Measurements from ENCODE around the gene NCAPG2. TPM values are rescaled to one million over a fixed set of nuclear protein-coding genes. Genes with fewer than 3 reads are reported as not detected.

NCAPG2 gene
- total and polyA plus RNA-seq, 7 experiments from 2014 or later: 1.3 to 88.7 (median 6.7) TPM

- H3K27ac Mint-ChIP-seq: peak overlapping the region in 3 of 9 donors; percentile 1 to 31 (median 29)
- peak overlapping the region in 8 of 10 donors; percentile 44 to 76 (median 58) for H3K4me3 Mint-ChIP-seq
- Histone ChIP-seq H3K9me3 (ENCODE audit: control insufficient read depth in 2 of 3, low read length in 3 of 3) (no peaks in the 10 kb centered on the region), H3K27ac (ENCODE audit: low read depth, low read length) (no peak overlapping the region), H3K27me3 (ENCODE audit: control insufficient read depth in 2 of 2, insufficient read depth in 2 of 2, low read length in 2 of 2) (peaks cover 0 to 22% of the 10 kb centered on the region in 2 donors), H3K36me3 (ENCODE audit: control insufficient read depth in 2 of 3, insufficient read depth in 3 of 3, low read length in 3 of 3) (no peaks in the 10 kb centered on the region), H3K4me3 (ENCODE audit: low read length) (no peak overlapping the region), H3K4me1 (ENCODE audit: control insufficient read depth in 2 of 2, insufficient read depth in 2 of 2, low read length in 2 of 2) (peaks cover 3 to 11% of the 10 kb centered on the region in 2 donors)
- ATAC-seq: no peak
- H3K36me3 Mint-ChIP-seq: peaks cover 0 to 11% (median 0%) of the 10 kb centered on the region in 5 donors
- peaks cover 0 to 14% (median 4%) of the 10 kb centered on the region in 11 donors for H3K9me3 Mint-ChIP-seq
- peaks cover 0 to 22% (median 11%) of the 10 kb centered on the region in 7 donors for H3K4me1 Mint-ChIP-seq
- DNase-seq: no peak
- ChIA-PET POLR2A (no interaction called here), CTCF (no interaction called here)
- H3K27me3 Mint-ChIP-seq: peaks cover 36 to 47% (median 37%) of the 10 kb centered on the region in 5 donors
- intact Hi-C loops (cut with micrococcal nuclease): no loop called here
These were observed 116.3 kb downstream of the NCAPG2 start for GRCh38 chr7:158588085-158588877.

- peaks cover 36 to 54% (median 43%) of the 10 kb centered on the region in 5 donors for H3K27me3 Mint-ChIP-seq
- ChIA-PET POLR2A (no interaction called here), CTCF (no interaction called here)
- H3K27ac ChIP-seq (ENCODE audit: low read depth, low read length): no peak within 1 kb of the TSS
- DNase-seq: peak; percentile 13 to 76 (median 44)
- peak within 1 kb of the TSS in 3 of 9 donors; percentile 1 to 31 (median 29) for H3K27ac Mint-ChIP-seq
- no peaks in the 10 kb centered on the region for H3K36me3 ChIP-seq (ENCODE audit: control insufficient read depth in 2 of 3, insufficient read depth in 3 of 3, low read length in 3 of 3)
- peak within 1 kb of the TSS in 8 of 10 donors; percentile 44 to 84 (median 60) for H3K4me3 Mint-ChIP-seq
- H3K4me1 Mint-ChIP-seq: peaks cover 0 to 22% (median 11%) of the 10 kb centered on the region in 7 donors
- intact Hi-C loops (cut with micrococcal nuclease): no loop called here
- H3K4me3 ChIP-seq (ENCODE audit: low read length): no peak within 1 kb of the TSS
- peaks cover 3 to 11% of the 10 kb centered on the region in 2 donors for H3K4me1 ChIP-seq (ENCODE audit: control insufficient read depth in 2 of 2, insufficient read depth in 2 of 2, low read length in 2 of 2)
- ATAC-seq: peak; percentile 95
- H3K9me3 Mint-ChIP-seq: peaks cover 0 to 12% (median 4%) of the 10 kb centered on the region in 11 donors
- H3K36me3 Mint-ChIP-seq: peaks cover 0 to 7% (median 0%) of the 10 kb centered on the region in 5 donors
- H3K27me3 ChIP-seq (ENCODE audit: control insufficient read depth in 2 of 2, insufficient read depth in 2 of 2, low read length in 2 of 2): peaks cover 0 to 24% of the 10 kb centered on the region in 2 donors
- no peaks in the 10 kb centered on the region for H3K9me3 ChIP-seq (ENCODE audit: control insufficient read depth in 2 of 3, low read length in 3 of 3)
These were observed 117.2 kb downstream of the NCAPG2 start, which contains the start of gene PTPRN2 for GRCh38 chr7:158587162-158588084. Gene PTPRN2 (minus strand): TSS chr7:158587823.

DNA sequence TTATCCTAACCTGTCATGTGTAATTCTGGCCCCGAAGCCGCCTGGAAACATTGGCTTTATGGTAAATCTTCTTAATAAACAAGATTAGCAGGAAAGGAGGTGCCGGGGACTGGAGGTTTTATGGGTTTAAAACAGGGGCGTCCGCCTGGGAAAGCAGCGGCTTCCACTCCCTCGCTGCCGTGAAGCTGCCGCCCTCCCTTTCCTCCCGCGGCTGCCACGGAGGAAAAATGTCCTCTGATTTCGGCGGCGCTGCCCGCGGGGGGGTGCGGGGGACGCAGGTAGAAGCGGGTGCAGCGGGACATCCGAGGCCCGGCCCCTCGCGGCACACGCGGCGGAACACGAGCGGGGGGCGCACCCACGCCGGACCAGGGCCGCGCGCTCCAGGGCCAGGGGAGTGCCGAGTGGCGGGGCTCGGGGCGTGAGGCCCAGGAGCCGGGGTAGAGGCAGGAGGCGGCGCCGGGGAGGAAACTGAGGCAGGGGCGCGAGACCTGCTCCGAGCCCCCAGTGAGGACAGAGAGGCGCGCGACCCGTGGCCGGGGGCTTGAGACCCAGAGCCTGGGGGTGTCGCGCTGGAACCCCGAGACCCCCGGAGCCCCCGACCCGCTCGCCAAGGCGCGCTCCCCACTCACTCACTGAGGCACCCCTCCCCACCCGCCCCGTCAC is 118.0 kb downstream of the NCAPG2 start:
- peaks cover 0 to 7% (median 0%) of the 10 kb centered on the region in 5 donors for H3K36me3 Mint-ChIP-seq
- ChIA-PET CTCF (no interaction called here), POLR2A (no interaction called here)
- DNase-seq (no peak), ATAC-seq (no peak)
- H3K4me1 ChIP-seq (ENCODE audit: control insufficient read depth in 2 of 2, insufficient read depth in 2 of 2, low read length in 2 of 2): peaks cover 3 to 11% of the 10 kb centered on the region in 2 donors
- H3K27me3 ChIP-seq (ENCODE audit: control insufficient read depth in 2 of 2, insufficient read depth in 2 of 2, low read length in 2 of 2): peaks cover 0 to 24% of the 10 kb centered on the region in 2 donors
- H3K27ac Mint-ChIP-seq: no peak overlapping the region
- peaks cover 0 to 16% (median 6%) of the 10 kb centered on the region in 11 donors for H3K9me3 Mint-ChIP-seq
- intact Hi-C loops (cut with micrococcal nuclease): no loop called here
- H3K4me1 Mint-ChIP-seq: peaks cover 0 to 22% (median 11%) of the 10 kb centered on the region in 7 donors
- H3K4me3 ChIP-seq (ENCODE audit: low read length): no peak overlapping the region
- peak overlapping the region in 5 of 10 donors; percentile 32 to 84 (median 59) for H3K4me3 Mint-ChIP-seq
- H3K36me3 ChIP-seq (ENCODE audit: control insufficient read depth in 2 of 3, insufficient read depth in 3 of 3, low read length in 3 of 3): no peaks in the 10 kb centered on the region
- H3K9me3 ChIP-seq (ENCODE audit: control insufficient read depth in 2 of 3, low read length in 3 of 3): no peaks in the 10 kb centered on the region
- H3K27ac ChIP-seq (ENCODE audit: low read depth, low read length): no peak overlapping the region
- peaks cover 36 to 58% (median 49%) of the 10 kb centered on the region in 5 donors for H3K27me3 Mint-ChIP-seq

GRCh38 chr7:158585721-158586498 is 118.7 kb downstream of the NCAPG2 start:
- peak overlapping the region; percentile 53 to 84 (median 64) for H3K4me3 Mint-ChIP-seq
- intact Hi-C loops (cut with micrococcal nuclease): no loop called here
- peaks cover 0 to 22% (median 11%) of the 10 kb centered on the region in 7 donors for H3K4me1 Mint-ChIP-seq
- Histone ChIP-seq H3K9me3 (ENCODE audit: control insufficient read depth in 2 of 3, low read length in 3 of 3) (peaks cover 0 to 3% (median 0%) of the 10 kb centered on the region in 3 experiments), H3K4me1 (ENCODE audit: control insufficient read depth in 2 of 2, insufficient read depth in 2 of 2, low read length in 2 of 2) (peaks cover 3 to 11% of the 10 kb centered on the region in 2 donors), H3K4me3 (ENCODE audit: low read length) (no peak overlapping the region), H3K36me3 (ENCODE audit: control insufficient read depth in 2 of 3, insufficient read depth in 3 of 3, low read length in 3 of 3) (no peaks in the 10 kb centered on the region), H3K27ac (ENCODE audit: low read depth, low read length) (no peak overlapping the region), H3K27me3 (ENCODE audit: control insufficient read depth in 2 of 2, insufficient read depth in 2 of 2, low read length in 2 of 2) (peaks cover 0 to 24% of the 10 kb centered on the region in 2 donors)
- H3K9me3 Mint-ChIP-seq: peaks cover 0 to 22% (median 7%) of the 10 kb centered on the region in 11 donors
- no peak overlapping the region for H3K27ac Mint-ChIP-seq
- ChIA-PET CTCF (no interaction called here), POLR2A (no interaction called here)
- ATAC-seq: no peak
- DNase-seq: no peak
- peaks cover 0 to 7% (median 0%) of the 10 kb centered on the region in 5 donors for H3K36me3 Mint-ChIP-seq
- peaks cover 36 to 65% (median 52%) of the 10 kb centered on the region in 5 donors for H3K27me3 Mint-ChIP-seq

DNA sequence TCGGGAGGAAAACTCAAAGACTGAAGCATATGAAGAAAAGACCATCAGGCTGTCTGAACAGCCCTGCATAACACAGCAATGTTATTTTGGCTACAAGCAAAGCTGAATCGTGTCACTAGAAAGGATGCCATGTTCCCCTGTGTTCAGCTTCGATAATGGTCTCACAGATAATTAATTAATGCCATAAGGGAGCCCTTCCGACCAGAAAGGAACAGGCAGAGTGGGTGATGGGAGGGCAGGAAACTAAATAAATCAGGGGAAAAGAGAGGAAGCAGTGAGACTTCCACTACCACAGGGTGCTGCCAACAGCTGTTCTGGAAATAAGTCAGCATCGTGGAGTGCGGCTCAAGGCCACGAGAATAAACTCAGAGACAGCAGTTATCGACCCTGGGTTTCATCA is 120.2 kb downstream of the NCAPG2 start:
- ATAC-seq: no peak
- H3K4me1 ChIP-seq (ENCODE audit: control insufficient read depth in 2 of 2, insufficient read depth in 2 of 2, low read length in 2 of 2): peaks cover 3 to 11% of the 10 kb centered on the region in 2 donors
- no peaks in the 10 kb centered on the region for H3K36me3 ChIP-seq (ENCODE audit: control insufficient read depth in 2 of 3, insufficient read depth in 3 of 3, low read length in 3 of 3)
- DNase-seq: no peak
- Mint-ChIP-seq H3K27ac (no peak overlapping the region), H3K9me3 (peaks cover 0 to 37% (median 21%) of the 10 kb centered on the region in 11 donors), H3K4me1 (peaks cover 0 to 22% (median 11%) of the 10 kb centered on the region in 7 donors), H3K4me3 (peak overlapping the region in 2 of 10 donors; percentile 18 to 45), H3K27me3 (peaks cover 32 to 60% (median 51%) of the 10 kb centered on the region in 5 donors), H3K36me3 (peaks cover 0 to 11% (median 0%) of the 10 kb centered on the region in 5 donors)
- peaks cover 0 to 17% (median 0%) of the 10 kb centered on the region in 3 experiments for H3K9me3 ChIP-seq (ENCODE audit: control insufficient read depth in 2 of 3, low read length in 3 of 3)
- peaks cover 0 to 24% of the 10 kb centered on the region in 2 donors for H3K27me3 ChIP-seq (ENCODE audit: control insufficient read depth in 2 of 2, insufficient read depth in 2 of 2, low read length in 2 of 2)
- H3K27ac ChIP-seq (ENCODE audit: low read depth, low read length): no peak overlapping the region
- ChIA-PET CTCF (no interaction called here), POLR2A (no interaction called here)
- no peak overlapping the region for H3K4me3 ChIP-seq (ENCODE audit: low read length)
- intact Hi-C loops (cut with micrococcal nuclease): no loop called here
